Prostate gland (tissue), 2 donors: ENCODE measurements around the gene RASGRF2.

Experiments used
- CTCF ChIP-seq, 4 experiments: fragments of 200-600 bp in 2 of 4; fragments of 450-650 bp in 2 of 4; sonication (generic) in 2 of 4; IDR thresholded peaks; 1 replicate in 3 of 4; 2 replicates in 1 of 4; pipeline ENCODE4 v1.5.1; 2016 to 2019; ENCODE audit warnings: antibody characterized with exemption in 4 of 4, mild to moderate bottlenecking in 2 of 4, moderate library complexity in 2 of 4
- POLR2A ChIP-seq: fragments of 450-650 bp; IDR thresholded peaks from one replicate; pipeline ENCODE4 v1.6.1; 2016; ENCODE audit warnings: antibody characterized with exemption, mild to moderate bottlenecking

GRCh38 chr5:81246697-81247096 lies 286.5 kb downstream of the RASGRF2 start:
- TF ChIP-seq CTCF (IDR thresholded peaks at IDR 0.05): no peak
- TF ChIP-seq POLR2A: no peak
